GM23338 (cell line): ENCODE measurements around the gene BIRC6. TPM values are rescaled to one million over a fixed set of nuclear protein-coding genes. Genes with fewer than 3 reads are reported as not detected.

ENCODE experiments used
- ATAC-seq: fragments of 200-7000 bp; cut with Tn5 transposase; 3 replicates; pipeline ENCODE4 v1.9.1; 2020
- DNase-seq: peaks from one replicate; pipeline ENCODE4 v3.0.0-alpha.2; 2015; ENCODE audit warnings: low spot score
- H2AFZ ChIP-seq: fragments of 200-600 bp; sonication (generic); 2 replicates; pipeline ENCODE4 v1.8.0; 2016; ENCODE audit warnings: antibody characterized with exemption, mild to moderate bottlenecking, moderate library complexity
- H3F3A ChIP-seq: fragments of 200-600 bp; sonication (generic); replicated peaks from 2 replicates; pipeline ENCODE4 v1.8.0; 2017; ENCODE audit warnings: antibody characterized with exemption, mixed run types, low read depth
- H3K27ac ChIP-seq: fragments of 200-600 bp; sonication (generic); 2 replicates; pipeline ENCODE4 v1.6.1; 2016; ENCODE audit warnings: low read depth
- H3K27me3 ChIP-seq: fragments of 200-600 bp; sonication (generic); 2 replicates; pipeline ENCODE4 v1.8.0; 2016; ENCODE audit warnings: mild to moderate bottlenecking, mixed run types, moderate library complexity; ENCODE audit not compliant: insufficient read depth
- H3K36me3 ChIP-seq: fragments of 200-600 bp; sonication (generic); 2 replicates; pipeline ENCODE4 v1.8.0; 2016; ENCODE audit warnings: mild to moderate bottlenecking; ENCODE audit not compliant: insufficient read depth
- H3K4me1 ChIP-seq: fragments of 200-600 bp; sonication (generic); 2 replicates; pipeline ENCODE4 v1.8.0; 2016; ENCODE audit warnings: mild to moderate bottlenecking, moderate library complexity; ENCODE audit not compliant: insufficient read depth
- H3K4me2 ChIP-seq: fragments of 200-600 bp; sonication (generic); 2 replicates; pipeline ENCODE4 v1.7.1; 2017; ENCODE audit warnings: mixed run types
- H3K4me3 ChIP-seq: fragments of 200-600 bp; sonication (generic); 2 replicates; pipeline ENCODE4 v1.6.1; 2016; ENCODE audit warnings: mixed run types
- H3K79me2 ChIP-seq: fragments of 200-600 bp; sonication (generic); replicated peaks from 2 replicates; pipeline ENCODE4 v1.8.0; 2017; ENCODE audit warnings: mild to moderate bottlenecking; ENCODE audit not compliant: insufficient read depth
- H3K9me2 ChIP-seq: fragments of 200-600 bp; sonication (generic); 2 replicates; pipeline ENCODE4 v1.8.0; 2017; ENCODE audit not compliant: insufficient read depth
- H4K20me1 ChIP-seq: fragments of 200-600 bp; sonication (generic); replicated peaks from 2 replicates; pipeline ENCODE4 v1.8.0; 2017; ENCODE audit warnings: mild to moderate bottlenecking; ENCODE audit not compliant: insufficient read depth
- H3K27ac Mint-ChIP-seq: 2 replicates; pipeline ENCODE4 v1.8.0; 2020; ENCODE audit warnings: inconsistent platforms, mild to moderate bottlenecking, moderate library complexity, mixed read lengths
- H3K27me3 Mint-ChIP-seq: 3 replicates; pipeline ENCODE4 v1.8.0; 2022; ENCODE audit warnings: low read depth, mild to moderate bottlenecking, moderate library complexity, mixed read lengths, inconsistent platforms; ENCODE audit not compliant: insufficient read depth, poor library complexity
- H3K36me3 Mint-ChIP-seq: 3 replicates; pipeline ENCODE4 v1.8.0; 2021; ENCODE audit warnings: low read depth, mild to moderate bottlenecking, inconsistent platforms, moderate library complexity, mixed read lengths
- H3K4me1 Mint-ChIP-seq: 3 replicates; pipeline ENCODE4 v1.8.0; 2020; ENCODE audit warnings: mild to moderate bottlenecking, inconsistent platforms, mixed read lengths
- H3K4me3 Mint-ChIP-seq: 3 replicates; pipeline ENCODE4 v1.8.0; 2021; ENCODE audit warnings: moderate library complexity, mild to moderate bottlenecking, inconsistent platforms, mixed read lengths
- H3K9me3 Mint-ChIP-seq: 3 replicates; pipeline ENCODE4 v1.8.0; 2020; ENCODE audit warnings: moderate library complexity, mild to moderate bottlenecking, inconsistent platforms, mixed read lengths
- CREB1 ChIP-seq: fragments of 250-450 bp; sonication (Bioruptor Pico); IDR thresholded peaks from 2 replicates; pipeline ENCODE4 v1.5.0; 2020; ENCODE audit warnings: low read depth, mild to moderate bottlenecking, moderate library complexity
- EZH2 ChIP-seq: fragments of 200-600 bp; sonication (generic); IDR thresholded peaks from one replicate; pipeline ENCODE4 v1.8.0; 2017; ENCODE audit warnings: antibody characterized with exemption, mild to moderate bottlenecking, low read depth; ENCODE audit not compliant: unreplicated experiment
- JUNB ChIP-seq: IDR thresholded peaks from one replicate; pipeline ENCODE4 v1.6.1; 2016; ENCODE audit warnings: antibody characterized with exemption; ENCODE audit not compliant: unreplicated experiment
- NANOG ChIP-seq: IDR thresholded peaks from 2 replicates; pipeline ENCODE4 v1.6.1; 2016; ENCODE audit warnings: antibody characterized with exemption, borderline replicate concordance
- POLR2AphosphoS5 ChIP-seq: IDR thresholded peaks from 2 replicates; pipeline ENCODE4 v1.6.1; 2016; ENCODE audit warnings: antibody characterized with exemption, low read depth
- STAT1 ChIP-seq: IDR thresholded peaks from one replicate; pipeline ENCODE4 v1.6.1; 2016; ENCODE audit warnings: antibody characterized with exemption; ENCODE audit not compliant: unreplicated experiment
- ZNF114 ChIP-seq: fragments of 250-450 bp; sonication (Bioruptor Pico); IDR thresholded peaks from 2 replicates; pipeline ENCODE4 v1.5.0; 2020; ENCODE audit warnings: mild to moderate bottlenecking, moderate library complexity
- ZNF331 ChIP-seq: fragments of 250-450 bp; sonication (Bioruptor Pico); IDR thresholded peaks from 2 replicates; pipeline ENCODE4 v1.5.0; 2020; ENCODE audit warnings: low read depth, mild to moderate bottlenecking, moderate library complexity
- polyA plus RNA-seq: library from polyadenylated mRNA; unstranded; fragments of >200 nt; fragmentation: Nextera tagmentation; extraction: Ambion mirVana; gene quantifications from 2 replicates; pipeline ENCODE4 v1.2.1, GENCODE V29; 2016
- total RNA-seq: library from RNA; depleted of rRNA; stranded (reverse); fragments of >200 nt; shearing (Covaris generic); gene quantifications from 2 replicates; pipeline ENCODE4 v1.2.3, GENCODE V29; 2014
- TF ChIP-seq, protein P1 (sequence below): IDR thresholded peaks from 2 replicates; pipeline ENCODE4 v1.6.1; 2016; ENCODE audit warnings: antibody characterized with exemption
- TF ChIP-seq, protein P2 (sequence below): fragments of 250-450 bp; sonication (Bioruptor Pico); IDR thresholded peaks from 2 replicates; pipeline ENCODE4 v1.5.0; 2020; ENCODE audit warnings: mild to moderate bottlenecking, moderate library complexity
- TF ChIP-seq, protein P3 (sequence below), 2 experiments: fragments of 200-600 bp in 1 of 2; sonication (generic) in 1 of 2; conservative IDR thresholded peaks; 2 replicates each; pipeline versions ENCODE4 v1.5.1 to v1.6.1; 2016 to 2017; ENCODE audit warnings: antibody characterized with exemption in 2 of 2, low read depth in 2 of 2, mild to moderate bottlenecking in 2 of 2, moderate library complexity in 1 of 2

Gene BIRC6
- total and polyA plus RNA-seq, 2 experiments from 2014 or later, result 85.8 to 131 TPM

DNA sequence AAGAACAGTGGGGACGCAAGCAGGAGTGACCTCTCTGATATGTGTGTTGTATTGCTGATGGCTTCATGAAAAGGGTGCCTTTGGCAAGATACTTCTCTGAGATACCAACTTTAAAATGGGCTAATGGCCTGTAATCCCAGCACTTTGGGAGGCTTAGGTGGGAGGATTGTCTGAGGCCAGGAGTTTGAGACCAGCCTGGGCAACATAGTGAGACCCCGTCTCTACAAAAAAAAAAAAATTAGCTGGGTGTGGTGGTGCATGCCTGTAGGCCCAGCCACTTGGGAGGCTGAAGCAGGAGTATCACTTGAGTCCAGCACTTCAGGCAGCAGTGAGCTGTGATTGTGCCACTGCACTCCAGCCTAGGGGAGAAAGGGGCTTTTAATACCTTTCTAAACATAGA lies 9.8 kb downstream of the BIRC6 start:
- H4K20me1 ChIP-seq, result peaks cover 38% of the 10 kb centered on the region
- Mint-ChIP-seq H3K9me3 (peaks cover 4% of the 10 kb centered on the region; the same call in 2 of the 3 replicates), H3K36me3 (peaks cover 10% of the 10 kb centered on the region), H3K4me1 (peaks cover 12% of the 10 kb centered on the region; the same call in 2 of the 3 replicates), H3K27me3 (peaks cover 3% of the 10 kb centered on the region), H3K4me3 (no peak overlapping the region), H3K27ac (no peak overlapping the region)
- no peak overlapping the region for H3K27ac ChIP-seq
- DNase-seq, result no peak
- no peak overlapping the region for H2AFZ ChIP-seq
- no peak for ATAC-seq
- 0 out of 2 replicates have a peak, but pooled peaks cover under 1% of the 10 kb centered on the region for H3K36me3 ChIP-seq
- no peak for TF ChIP-seq POLR2AphosphoS5
- H3K4me3 ChIP-seq, result no peak overlapping the region
- no peaks in the 10 kb centered on the region for H3K9me2 ChIP-seq
- no peaks in the 10 kb centered on the region for H3K27me3 ChIP-seq
- H3K4me2 ChIP-seq, result no peak overlapping the region
- H3K79me2 ChIP-seq, result peaks cover 100% of the 10 kb centered on the region
- no peaks in the 10 kb centered on the region for H3F3A ChIP-seq
- peaks cover 5% of the 10 kb centered on the region; the same call in 1 of the 2 replicates for H3K4me1 ChIP-seq

DNA sequence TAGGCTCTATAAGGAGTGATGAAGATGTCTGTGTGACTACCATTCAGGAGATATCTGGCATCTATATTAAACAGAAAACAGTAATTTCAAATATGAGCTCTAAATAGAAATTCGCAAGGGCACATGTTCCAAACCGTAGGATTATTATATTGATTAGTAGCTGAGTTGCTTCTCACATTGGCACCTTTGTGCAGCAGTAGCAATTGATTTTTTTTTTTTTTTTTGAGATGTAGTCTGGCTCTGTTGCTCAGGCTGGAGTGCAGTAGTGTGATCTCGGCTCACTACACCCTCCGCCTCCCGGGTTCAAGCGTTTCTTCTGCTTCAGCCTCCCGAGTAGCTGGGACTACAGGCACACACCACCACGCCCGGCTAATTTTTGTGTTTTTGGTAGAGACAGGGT lies 12.4 kb downstream of the BIRC6 start:
- H3F3A ChIP-seq, result no peaks in the 10 kb centered on the region
- H3K27ac ChIP-seq, result no peak overlapping the region
- H3K9me2 ChIP-seq, result no peaks in the 10 kb centered on the region
- Mint-ChIP-seq H3K27me3 (peaks cover 1% of the 10 kb centered on the region), H3K9me3 (no peaks in the 10 kb centered on the region), H3K4me3 (no peak overlapping the region), H3K36me3 (peaks cover 8% of the 10 kb centered on the region; the same call in 2 of the 3 replicates), H3K4me1 (peaks cover 4% of the 10 kb centered on the region; the same call in 1 of the 3 replicates), H3K27ac (no peak overlapping the region)
- no peak for ATAC-seq
- no peak overlapping the region for H2AFZ ChIP-seq
- H3K36me3 ChIP-seq, result no peaks in the 10 kb centered on the region
- H3K4me2 ChIP-seq, result no peak overlapping the region
- no peaks in the 10 kb centered on the region for H3K27me3 ChIP-seq
- peaks cover 100% of the 10 kb centered on the region for H3K79me2 ChIP-seq
- DNase-seq, result no peak
- no peaks in the 10 kb centered on the region; the same call in 1 of the 2 replicates for H3K4me1 ChIP-seq
- no peak overlapping the region for H3K4me3 ChIP-seq
- peaks cover 45% of the 10 kb centered on the region for H4K20me1 ChIP-seq
- TF ChIP-seq ZNF114 (CRISPR knock-in tag) (no peak), NANOG (no peak), POLR2AphosphoS5 (no peak), JUNB (no peak), CREB1 (no peak), ZNF331 (CRISPR knock-in tag) (no peak), EZH2 (no peak), STAT1 (no peak)
- TF ChIP-seq, protein P1, sequence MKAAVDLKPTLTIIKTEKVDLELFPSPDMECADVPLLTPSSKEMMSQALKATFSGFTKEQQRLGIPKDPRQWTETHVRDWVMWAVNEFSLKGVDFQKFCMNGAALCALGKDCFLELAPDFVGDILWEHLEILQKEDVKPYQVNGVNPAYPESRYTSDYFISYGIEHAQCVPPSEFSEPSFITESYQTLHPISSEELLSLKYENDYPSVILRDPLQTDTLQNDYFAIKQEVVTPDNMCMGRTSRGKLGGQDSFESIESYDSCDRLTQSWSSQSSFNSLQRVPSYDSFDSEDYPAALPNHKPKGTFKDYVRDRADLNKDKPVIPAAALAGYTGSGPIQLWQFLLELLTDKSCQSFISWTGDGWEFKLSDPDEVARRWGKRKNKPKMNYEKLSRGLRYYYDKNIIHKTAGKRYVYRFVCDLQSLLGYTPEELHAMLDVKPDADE, result no peak
- TF ChIP-seq, protein P2, sequence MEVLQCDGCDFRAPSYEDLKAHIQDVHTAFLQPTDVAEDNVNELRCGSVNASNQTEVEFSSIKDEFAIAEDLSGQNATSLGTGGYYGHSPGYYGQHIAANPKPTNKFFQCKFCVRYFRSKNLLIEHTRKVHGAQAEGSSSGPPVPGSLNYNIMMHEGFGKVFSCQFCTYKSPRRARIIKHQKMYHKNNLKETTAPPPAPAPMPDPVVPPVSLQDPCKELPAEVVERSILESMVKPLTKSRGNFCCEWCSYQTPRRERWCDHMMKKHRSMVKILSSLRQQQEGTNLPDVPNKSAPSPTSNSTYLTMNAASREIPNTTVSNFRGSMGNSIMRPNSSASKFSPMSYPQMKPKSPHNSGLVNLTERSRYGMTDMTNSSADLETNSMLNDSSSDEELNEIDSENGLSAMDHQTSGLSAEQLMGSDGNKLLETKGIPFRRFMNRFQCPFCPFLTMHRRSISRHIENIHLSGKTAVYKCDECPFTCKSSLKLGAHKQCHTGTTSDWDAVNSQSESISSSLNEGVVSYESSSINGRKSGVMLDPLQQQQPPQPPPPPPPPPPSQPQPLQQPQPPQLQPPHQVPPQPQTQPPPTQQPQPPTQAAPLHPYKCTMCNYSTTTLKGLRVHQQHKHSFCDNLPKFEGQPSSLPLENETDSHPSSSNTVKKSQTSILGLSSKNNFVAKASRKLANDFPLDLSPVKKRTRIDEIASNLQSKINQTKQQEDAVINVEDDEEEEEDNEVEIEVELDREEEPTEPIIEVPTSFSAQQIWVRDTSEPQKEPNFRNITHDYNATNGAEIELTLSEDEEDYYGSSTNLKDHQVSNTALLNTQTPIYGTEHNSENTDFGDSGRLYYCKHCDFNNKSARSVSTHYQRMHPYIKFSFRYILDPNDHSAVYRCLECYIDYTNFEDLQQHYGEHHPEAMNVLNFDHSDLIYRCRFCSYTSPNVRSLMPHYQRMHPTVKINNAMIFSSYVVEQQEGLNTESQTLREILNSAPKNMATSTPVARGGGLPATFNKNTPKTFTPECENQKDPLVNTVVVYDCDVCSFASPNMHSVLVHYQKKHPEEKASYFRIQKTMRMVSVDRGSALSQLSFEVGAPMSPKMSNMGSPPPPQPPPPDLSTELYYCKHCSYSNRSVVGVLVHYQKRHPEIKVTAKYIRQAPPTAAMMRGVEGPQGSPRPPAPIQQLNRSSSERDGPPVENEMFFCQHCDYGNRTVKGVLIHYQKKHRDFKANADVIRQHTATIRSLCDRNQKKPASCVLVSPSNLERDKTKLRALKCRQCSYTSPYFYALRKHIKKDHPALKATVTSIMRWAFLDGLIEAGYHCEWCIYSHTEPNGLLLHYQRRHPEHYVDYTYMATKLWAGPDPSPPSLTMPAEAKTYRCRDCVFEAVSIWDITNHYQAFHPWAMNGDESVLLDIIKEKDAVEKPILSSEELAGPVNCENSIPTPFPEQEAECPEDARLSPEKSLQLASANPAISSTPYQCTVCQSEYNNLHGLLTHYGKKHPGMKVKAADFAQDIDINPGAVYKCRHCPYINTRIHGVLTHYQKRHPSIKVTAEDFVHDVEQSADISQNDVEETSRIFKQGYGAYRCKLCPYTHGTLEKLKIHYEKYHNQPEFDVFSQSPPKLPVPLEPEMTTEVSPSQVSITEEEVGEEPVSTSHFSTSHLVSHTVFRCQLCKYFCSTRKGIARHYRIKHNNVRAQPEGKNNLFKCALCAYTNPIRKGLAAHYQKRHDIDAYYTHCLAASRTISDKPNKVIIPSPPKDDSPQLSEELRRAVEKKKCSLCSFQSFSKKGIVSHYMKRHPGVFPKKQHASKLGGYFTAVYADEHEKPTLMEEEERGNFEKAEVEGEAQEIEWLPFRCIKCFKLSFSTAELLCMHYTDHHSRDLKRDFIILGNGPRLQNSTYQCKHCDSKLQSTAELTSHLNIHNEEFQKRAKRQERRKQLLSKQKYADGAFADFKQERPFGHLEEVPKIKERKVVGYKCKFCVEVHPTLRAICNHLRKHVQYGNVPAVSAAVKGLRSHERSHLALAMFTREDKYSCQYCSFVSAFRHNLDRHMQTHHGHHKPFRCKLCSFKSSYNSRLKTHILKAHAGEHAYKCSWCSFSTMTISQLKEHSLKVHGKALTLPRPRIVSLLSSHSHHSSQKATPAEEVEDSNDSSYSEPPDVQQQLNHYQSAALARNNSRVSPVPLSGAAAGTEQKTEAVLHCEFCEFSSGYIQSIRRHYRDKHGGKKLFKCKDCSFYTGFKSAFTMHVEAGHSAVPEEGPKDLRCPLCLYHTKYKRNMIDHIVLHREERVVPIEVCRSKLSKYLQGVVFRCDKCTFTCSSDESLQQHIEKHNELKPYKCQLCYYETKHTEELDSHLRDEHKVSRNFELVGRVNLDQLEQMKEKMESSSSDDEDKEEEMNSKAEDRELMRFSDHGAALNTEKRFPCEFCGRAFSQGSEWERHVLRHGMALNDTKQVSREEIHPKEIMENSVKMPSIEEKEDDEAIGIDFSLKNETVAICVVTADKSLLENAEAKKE (CRISPR knock-in tag), result no peak
- TF ChIP-seq, protein P3, sequence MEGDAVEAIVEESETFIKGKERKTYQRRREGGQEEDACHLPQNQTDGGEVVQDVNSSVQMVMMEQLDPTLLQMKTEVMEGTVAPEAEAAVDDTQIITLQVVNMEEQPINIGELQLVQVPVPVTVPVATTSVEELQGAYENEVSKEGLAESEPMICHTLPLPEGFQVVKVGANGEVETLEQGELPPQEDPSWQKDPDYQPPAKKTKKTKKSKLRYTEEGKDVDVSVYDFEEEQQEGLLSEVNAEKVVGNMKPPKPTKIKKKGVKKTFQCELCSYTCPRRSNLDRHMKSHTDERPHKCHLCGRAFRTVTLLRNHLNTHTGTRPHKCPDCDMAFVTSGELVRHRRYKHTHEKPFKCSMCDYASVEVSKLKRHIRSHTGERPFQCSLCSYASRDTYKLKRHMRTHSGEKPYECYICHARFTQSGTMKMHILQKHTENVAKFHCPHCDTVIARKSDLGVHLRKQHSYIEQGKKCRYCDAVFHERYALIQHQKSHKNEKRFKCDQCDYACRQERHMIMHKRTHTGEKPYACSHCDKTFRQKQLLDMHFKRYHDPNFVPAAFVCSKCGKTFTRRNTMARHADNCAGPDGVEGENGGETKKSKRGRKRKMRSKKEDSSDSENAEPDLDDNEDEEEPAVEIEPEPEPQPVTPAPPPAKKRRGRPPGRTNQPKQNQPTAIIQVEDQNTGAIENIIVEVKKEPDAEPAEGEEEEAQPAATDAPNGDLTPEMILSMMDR (conservative IDR thresholded peaks at IDR 0.05; ENCODE audit: low read depth in 2 of 2), result no peak
